ENCODE results near the gene KCNN1.
A peak's percentile ranks its signal among the peaks of the same experiment; 100 is the strongest.
"Not testable (repeated sequence)": the region's sequence is repeated elsewhere in the genome, so short reads cannot be mapped to it uniquely, and the experiment has no call there.

Gene KCNN1

DNA sequence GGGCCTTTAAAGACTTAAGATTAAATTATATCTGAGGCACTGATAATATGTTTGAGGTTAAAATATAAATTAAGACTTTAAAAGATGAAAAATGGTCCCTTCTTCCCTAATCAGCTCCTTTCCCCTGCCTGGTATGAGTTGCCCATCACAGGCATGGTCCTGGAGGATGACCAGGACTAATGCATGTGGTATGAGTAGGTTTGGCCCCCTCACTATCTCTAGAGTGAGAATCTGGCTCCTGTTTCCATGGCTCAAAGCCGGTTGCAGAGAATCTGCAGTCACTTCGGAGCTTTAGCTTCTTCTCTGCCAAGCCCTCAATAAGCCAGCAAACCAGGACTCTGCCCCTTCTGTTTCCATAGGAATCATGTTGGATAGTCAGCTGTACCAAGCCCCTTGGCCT, 65.2 kb downstream of the KCNN1 start:
- not testable (repeated sequence) for DNase-seq

DNA sequence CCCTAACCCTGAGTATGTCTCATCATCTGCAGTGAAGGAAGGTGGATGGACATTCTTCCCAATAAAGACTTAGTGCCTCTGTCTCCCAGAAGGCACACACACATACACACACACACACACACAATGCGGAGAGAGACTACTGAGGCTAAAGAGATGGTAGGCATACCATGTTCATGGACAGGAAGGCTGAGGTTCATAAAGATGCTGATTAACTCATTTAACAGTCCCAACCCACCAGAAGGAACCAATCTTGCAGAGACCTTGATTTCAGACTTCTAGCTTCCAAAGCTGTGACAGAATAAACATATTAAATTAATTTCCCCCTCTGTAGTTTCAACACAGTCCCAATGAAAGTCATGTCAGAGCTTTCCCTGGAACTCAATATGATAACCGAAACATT, 74.1 kb downstream of the KCNN1 start:
- DNase-seq: no peak

DNA sequence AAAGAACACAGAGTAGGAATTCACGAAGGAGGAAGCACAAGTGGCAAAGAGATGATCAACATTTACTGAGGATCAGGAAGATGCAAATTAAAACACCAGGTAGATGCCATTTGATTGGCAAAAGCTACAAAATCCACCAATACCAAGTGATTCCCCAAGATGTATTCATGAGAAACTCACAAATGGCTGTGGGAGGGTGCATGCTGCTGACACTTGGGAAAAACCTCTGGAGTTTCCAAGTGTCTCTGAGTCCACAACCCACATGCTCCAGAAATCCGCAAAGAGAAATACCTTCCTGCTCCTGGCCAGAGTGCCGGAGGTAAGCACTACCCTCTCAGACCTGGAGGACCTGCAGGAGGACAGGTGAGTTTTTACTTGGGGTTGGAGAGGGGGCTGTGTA, 76.8 kb downstream of the KCNN1 start:
- no peak for DNase-seq

DNA sequence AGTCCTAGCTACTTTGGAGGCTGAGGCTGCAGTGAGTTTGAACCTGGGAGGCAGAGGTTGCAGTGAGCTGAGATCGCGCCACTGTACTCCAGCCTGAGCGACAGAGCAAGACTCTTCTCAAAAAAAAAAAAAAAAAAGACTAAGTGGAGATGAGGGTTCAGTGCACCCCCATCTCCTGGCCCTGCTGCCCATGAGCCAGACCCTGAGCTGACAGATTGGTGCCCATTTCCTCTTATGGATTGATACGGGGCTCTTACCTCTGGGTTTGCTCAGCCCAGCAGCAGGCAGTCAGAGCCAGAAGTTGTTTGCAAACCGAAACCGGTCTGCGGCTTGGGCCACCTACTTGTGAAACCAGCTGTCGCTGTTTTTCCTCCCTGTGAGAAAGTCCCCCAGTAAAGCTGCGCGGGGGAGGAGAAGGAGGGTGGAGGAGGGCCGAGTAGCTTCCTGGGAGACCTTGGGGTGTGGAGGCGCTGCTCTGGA, 78.0 kb downstream of the KCNN1 start:
- DNase-seq: peak; percentile 78

DNA sequence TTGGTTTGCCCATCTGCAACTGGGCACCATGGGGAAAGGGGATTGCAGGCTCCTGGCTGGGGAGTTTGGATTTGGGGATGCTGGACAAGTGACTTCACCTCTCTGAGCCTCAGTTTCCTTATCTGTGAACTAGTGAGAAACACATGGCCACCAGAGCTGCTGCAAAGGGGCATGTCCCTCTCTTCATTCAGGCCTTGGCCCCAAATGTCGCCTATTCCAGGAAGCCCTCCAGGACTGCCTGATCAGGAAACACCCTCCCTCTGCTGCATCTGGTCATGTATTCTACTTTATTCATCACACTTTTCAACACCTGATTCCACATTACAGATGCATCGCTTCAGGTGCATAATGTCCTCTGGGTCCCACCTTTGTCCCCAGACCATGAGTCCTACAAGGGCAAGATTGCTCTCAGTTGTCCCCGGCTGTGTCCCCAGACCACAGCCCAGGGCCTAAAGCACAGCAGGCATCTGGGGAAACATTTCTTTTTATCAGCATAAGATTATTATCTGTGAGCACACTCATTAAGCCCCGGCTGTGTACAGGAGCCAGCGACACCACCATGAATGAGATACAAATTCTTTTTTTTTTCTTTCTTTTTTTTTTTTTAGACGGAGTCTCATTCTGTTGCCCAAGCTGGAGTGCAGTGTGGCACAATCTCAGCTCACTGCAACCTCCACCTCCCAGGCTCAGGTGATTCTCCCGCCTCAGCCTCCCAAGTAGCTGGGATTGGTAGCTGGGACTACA, 78.6 kb downstream of the KCNN1 start:
- no peak for DNase-seq

DNA sequence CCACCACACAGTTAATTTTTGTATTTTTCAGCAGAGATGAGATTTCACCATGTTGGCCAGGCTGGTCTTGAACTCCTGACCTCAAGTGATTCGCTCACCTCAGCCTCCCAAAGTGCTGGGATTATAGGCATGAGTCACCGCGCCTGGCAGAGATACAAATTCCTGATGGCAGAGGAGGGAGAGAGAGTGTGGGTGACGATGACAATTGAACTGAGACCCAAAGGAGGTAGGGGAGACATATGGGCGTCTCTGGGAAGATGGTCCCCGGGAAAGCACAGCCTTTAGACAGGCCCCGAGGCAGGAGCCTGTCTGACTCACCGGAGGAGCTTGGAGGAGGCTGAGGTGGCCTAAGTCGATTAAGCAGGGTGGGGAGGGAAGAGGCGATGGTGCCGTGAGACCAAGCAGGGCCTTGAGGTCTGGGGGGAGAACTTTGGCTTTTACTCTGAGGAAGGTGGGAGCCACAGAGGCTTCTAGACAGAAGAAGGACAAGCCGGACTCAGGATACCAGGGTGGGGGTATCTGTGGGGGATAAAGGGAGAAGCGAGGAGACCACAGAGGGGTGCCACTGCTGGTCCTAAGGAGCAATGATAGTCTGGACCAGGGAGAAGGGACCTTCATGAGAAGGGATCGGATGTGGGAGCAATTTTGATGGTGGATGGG, 79.3 kb downstream of the KCNN1 start:
- DNase-seq: no peak

DNA sequence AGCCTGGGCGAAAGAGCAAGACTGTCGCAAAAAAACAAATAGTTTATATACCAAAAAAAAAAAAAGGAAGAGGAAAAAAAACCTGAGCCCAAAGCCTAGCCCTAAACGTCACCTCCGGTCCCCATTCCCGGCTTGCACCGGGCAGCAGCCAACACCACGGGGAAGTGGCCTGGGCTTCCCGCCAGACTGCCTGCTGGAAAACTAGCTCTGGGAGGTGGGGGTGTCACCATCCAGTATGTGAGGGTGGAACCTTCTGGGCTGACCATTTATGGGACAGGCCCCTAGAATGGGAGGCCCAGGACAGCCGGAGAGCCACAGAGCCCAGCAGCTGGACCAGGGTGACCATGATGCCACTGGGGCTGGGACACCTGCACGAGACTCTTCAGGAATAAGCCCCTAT, 82.5 kb downstream of the KCNN1 start:
- DNase-seq: no peak

Data from DMS79 treated with DMSO at 0.1 percent for 48 hours (cell line).